Hematopoietic multipotent progenitor cell treated with erythropoietin and hydrocortisone succinate and interleukin-3 and kit ligand, for 6 days (in vitro differentiated cells): Measurements from ENCODE around the gene LIME1.
A peak's percentile ranks its signal among the peaks of the same experiment; 100 is the strongest.

ENCODE experiments used
- DNase-seq: peaks from one replicate; pipeline ENCODE4 v3.0.0-alpha.2; 2015

Gene LIME1

GRCh38 chr20:63751471-63752271 lies 15.2 kb downstream of the LIME1 start:
- no peak for DNase-seq

- no peak for DNase-seq
Observed at GRCh38 chr20:63752411-63753101, 16.1 kb downstream of the LIME1 start.

GRCh38 chr20:63753381-63753780 lies 16.9 kb downstream of the LIME1 start:
- no peak for DNase-seq

GRCh38 chr20:63754008-63754407 lies 17.5 kb downstream of the LIME1 start:
- no peak for DNase-seq

GRCh38 chr20:63755933-63756647 lies 19.6 kb downstream of the LIME1 start:
- DNase-seq, result no peak

GRCh38 chr20:63756648-63756991 lies 20.2 kb downstream of the LIME1 start:
- peak; percentile 25 for DNase-seq

- DNase-seq, result no peak
Observed at GRCh38 chr20:63758152-63758551, 21.7 kb downstream of the LIME1 start.

GRCh38 chr20:63759377-63759901 lies 23.0 kb downstream of the LIME1 start:
- no peak for DNase-seq

- no peak for DNase-seq
Observed at GRCh38 chr20:63765082-63765873, 28.8 kb downstream of the LIME1 start.

GRCh38 chr20:63765902-63766301 lies 29.4 kb downstream of the LIME1 start:
- peak; percentile 82 for DNase-seq

- no peak for DNase-seq
Observed at GRCh38 chr20:63766695-63767426, 30.4 kb downstream of the LIME1 start.

- no peak for DNase-seq
Observed at GRCh38 chr20:63767456-63767855, 31.0 kb downstream of the LIME1 start.

- no peak for DNase-seq
Observed at GRCh38 chr20:63767886-63768285, 31.4 kb downstream of the LIME1 start.

GRCh38 chr20:63768591-63769515 lies 32.4 kb downstream of the LIME1 start:
- DNase-seq, result no peak

GRCh38 chr20:63769891-63770474 lies 33.5 kb downstream of the LIME1 start:
- DNase-seq, result no peak

GRCh38 chr20:63771046-63771707 lies 34.7 kb downstream of the LIME1 start:
- no peak for DNase-seq

GRCh38 chr20:63772781-63773518 lies 36.5 kb downstream of the LIME1 start:
- DNase-seq, result no peak

- no peak for DNase-seq
Observed at GRCh38 chr20:63773571-63774241, 37.2 kb downstream of the LIME1 start.

- no peak for DNase-seq
Observed at GRCh38 chr20:63774306-63774705, 37.8 kb downstream of the LIME1 start.
